Osteoblast (primary cell): ENCODE measurements around the gene MGST3. TPM values are rescaled to one million over a fixed set of nuclear protein-coding genes. Genes with fewer than 3 reads are reported as not detected.
A peak's percentile ranks its signal among the peaks of the same experiment; 100 is the strongest.
"Not testable (repeated sequence)": the region's sequence is repeated elsewhere in the genome, so short reads cannot be mapped to it uniquely, and the experiment has no call there.

Source experiments
- DNase-seq: peaks from one replicate; pipeline ENCODE4 v3.0.0; 2011; ENCODE audit warnings: low spot score, mixed read lengths; ENCODE audit not compliant: insufficient read length; ENCODE audit errors: missing footprints
- H2AFZ ChIP-seq: 2 replicates; pipeline ENCODE4 v1.6.0; 2011; ENCODE audit warnings: mild to moderate bottlenecking, low read length
- H3K27ac ChIP-seq: 2 replicates; pipeline ENCODE4 v1.5.1; 2011; ENCODE audit warnings: mild to moderate bottlenecking, low read depth, low read length, moderate library complexity
- H3K27me3 ChIP-seq: 2 replicates; pipeline ENCODE4 v1.6.0; 2012; ENCODE audit warnings: mild to moderate bottlenecking, control low read depth, inconsistent platforms, low read length, moderate library complexity; ENCODE audit not compliant: insufficient read depth
- H3K36me3 ChIP-seq: 2 replicates; pipeline ENCODE4 v1.5.1; 2011; ENCODE audit warnings: mild to moderate bottlenecking, low read length, control low read depth, moderate library complexity; ENCODE audit not compliant: insufficient read depth
- H3K4me1 ChIP-seq: 2 replicates; pipeline ENCODE4 v1.5.1; 2011; ENCODE audit warnings: mild to moderate bottlenecking, low read length, control low read depth, moderate library complexity; ENCODE audit not compliant: insufficient read depth
- H3K4me2 ChIP-seq: 2 replicates; pipeline ENCODE4 v1.6.0; 2011; ENCODE audit warnings: mild to moderate bottlenecking, low read length; ENCODE audit not compliant: insufficient read depth
- H3K4me3 ChIP-seq: fragments of 200-600 bp; sonication (generic); 3 replicates; pipeline ENCODE4 v1.5.1; 2012; ENCODE audit warnings: mild to moderate bottlenecking, low read length, inconsistent platforms; ENCODE audit not compliant: insufficient read depth
- H3K79me2 ChIP-seq: 2 replicates; pipeline ENCODE4 v1.6.0; 2012; ENCODE audit warnings: mild to moderate bottlenecking, low read length, control low read depth, inconsistent platforms; ENCODE audit not compliant: insufficient read depth
- H3K9me3 ChIP-seq: 2 replicates; pipeline ENCODE4 v1.5.1; 2011; ENCODE audit warnings: low read depth, low read length, control low read depth
- H4K20me1 ChIP-seq: 2 replicates; pipeline ENCODE4 v1.6.0; 2012; ENCODE audit warnings: mild to moderate bottlenecking, low read length, control low read depth; ENCODE audit not compliant: insufficient read depth
- CTCF ChIP-seq: IDR thresholded peaks from 2 replicates; pipeline ENCODE4 v1.5.1; 2011; ENCODE audit warnings: mild to moderate bottlenecking, low read depth, low read length, moderate library complexity; ENCODE audit errors: extremely low read depth
- total RNA-seq: library from RNA; depleted of rRNA; stranded (reverse); fragments of >200 nt; gene quantifications from 2 replicates; pipeline ENCODE4 v1.2.3, GENCODE V29; 2012

The MGST3 gene
- total RNA-seq, 1 donor: 128 TPM

- H3K36me3 ChIP-seq: peaks cover 5% of the 10 kb centered on the region
- H3K27me3 ChIP-seq: no peaks in the 10 kb centered on the region
- peaks cover 24% of the 10 kb centered on the region for H3K79me2 ChIP-seq
- no peaks in the 10 kb centered on the region for H3K9me3 ChIP-seq
- TF ChIP-seq CTCF: no peak
- H3K4me3 ChIP-seq: peak overlapping the region; percentile 93
- peak overlapping the region; percentile 90 for H3K4me2 ChIP-seq
- H3K4me1 ChIP-seq: peaks cover 19% of the 10 kb centered on the region
- H2AFZ ChIP-seq: peak overlapping the region; percentile 97
- peaks cover 8% of the 10 kb centered on the region for H4K20me1 ChIP-seq
- DNase-seq: no peak
- H3K27ac ChIP-seq: peak overlapping the region; percentile 31
Measured at GRCh38 chr1:165698761-165699052, 67.7 kb downstream of the MGST3 start.

GRCh38 chr1:165699577-165699976 lies 68.5 kb downstream of the MGST3 start:
- Histone ChIP-seq H3K79me2 (peaks cover 18% of the 10 kb centered on the region), H3K27ac (no peak overlapping the region), H3K9me3 (no peaks in the 10 kb centered on the region), H3K4me3 (no peak overlapping the region), H3K36me3 (no peaks in the 10 kb centered on the region), H4K20me1 (peaks cover 8% of the 10 kb centered on the region), H3K27me3 (no peaks in the 10 kb centered on the region), H3K4me2 (no peak overlapping the region), H3K4me1 (peaks cover 19% of the 10 kb centered on the region), H2AFZ (no peak overlapping the region)
- no peak for TF ChIP-seq CTCF
- DNase-seq: no peak

- not testable (repeated sequence) for H4K20me1 ChIP-seq, H3K4me3 ChIP-seq, DNase-seq, H3K4me1 ChIP-seq, H3K27me3 ChIP-seq, H3K27ac ChIP-seq, H3K9me3 ChIP-seq, H3K36me3 ChIP-seq, H3K4me2 ChIP-seq, H2AFZ ChIP-seq
- H3K79me2 ChIP-seq: peaks cover 10% of the 10 kb centered on the region
Measured at GRCh38 chr1:165701922-165702321, 70.9 kb downstream of the MGST3 start.

- no peaks in the 10 kb centered on the region for H3K9me3 ChIP-seq
- H3K36me3 ChIP-seq: no peaks in the 10 kb centered on the region
- TF ChIP-seq CTCF: no peak
- H2AFZ ChIP-seq: no peak overlapping the region
- peaks cover 8% of the 10 kb centered on the region for H3K27me3 ChIP-seq
- H3K4me2 ChIP-seq: no peak overlapping the region
- H3K27ac ChIP-seq: no peak overlapping the region
- no peaks in the 10 kb centered on the region for H3K79me2 ChIP-seq
- H4K20me1 ChIP-seq: no peaks in the 10 kb centered on the region
- H3K4me3 ChIP-seq: no peak overlapping the region
- DNase-seq: no peak
- H3K4me1 ChIP-seq: peaks cover 3% of the 10 kb centered on the region
Measured at GRCh38 chr1:165703648-165704047, 72.6 kb downstream of the MGST3 start.

Other genes starting within 250 kb of the MGST3 start
- gene RXRG, start 186.1 kb upstream of the MGST3 start, total RNA-seq: not detected in 2 replicates
- not detected in 2 replicates for gene LRRC52, start 87.2 kb upstream of the MGST3 start, total RNA-seq
- gene ALDH9A1, start 67.3 kb downstream of the MGST3 start, total RNA-seq: 118 and 119 TPM in 2 replicates
- 86.0 and 87.6 TPM in 2 replicates for gene TMCO1, start 137.6 kb downstream of the MGST3 start, total RNA-seq
- gene UCK2, start 196.4 kb downstream of the MGST3 start, total RNA-seq: 63.9 and 74.2 TPM in 2 replicates